ENCODE measurements around the gene PPP3R1. TPM values are rescaled to one million over a fixed set of nuclear protein-coding genes. Genes with fewer than 3 reads are reported as not detected.

PPP3R1 gene
- total and polyA plus RNA-seq, 9 of the 15 experiments (the other 6 are each of a cell fraction or from before 2014, with no cell fraction given), result 3.7 to 70.0 (median 24.8) TPM

DNA sequence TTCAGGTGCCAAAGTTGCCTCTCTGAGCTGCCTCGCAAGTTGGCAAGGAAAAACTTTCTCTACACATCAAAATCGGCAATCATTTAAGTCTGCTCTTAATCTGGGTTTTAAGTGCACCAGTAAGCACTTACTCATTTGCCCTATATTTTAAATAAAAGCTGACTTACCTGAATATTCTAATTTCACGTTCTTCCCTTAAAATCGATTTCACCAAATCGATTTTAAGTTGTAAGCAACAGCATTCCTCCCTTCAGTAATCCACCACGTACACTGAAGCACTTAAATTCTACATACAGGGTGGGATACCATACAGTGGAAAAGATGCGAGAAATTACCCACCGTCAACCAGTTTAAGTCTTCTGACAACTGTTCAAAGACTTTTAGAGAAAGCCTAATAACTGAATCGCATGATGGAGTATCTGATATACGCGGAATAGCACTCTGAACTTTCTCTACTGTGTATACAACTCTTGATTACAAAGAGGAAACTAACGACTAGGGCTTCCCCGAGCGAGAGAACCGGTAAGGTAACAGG is 1.6 kb downstream of the PPP3R1 start (continued):
- TF ChIP-seq SIN3A (IDR thresholded peaks at IDR 0.05; ENCODE audit: borderline replicate concordance in 2 of 2, control insufficient read depth in 1 of 2, low read depth in 2 of 2, low read length in 2 of 2), result 0 out of 4 replicates have a peak, but pooled peaks of 1 of the 2 experiments have one; percentile 25
- no peak for TF ChIP-seq THRAP3 (IDR thresholded peaks at IDR 0.05; ENCODE audit: borderline replicate concordance)
- no peak for TF ChIP-seq PHB2 (IDR thresholded peaks at IDR 0.05; ENCODE audit: low read depth)
- no peak for TF ChIP-seq ZNF124 (CRISPR knock-in tag; IDR thresholded peaks at IDR 0.05)
- TF ChIP-seq, protein P1, sequence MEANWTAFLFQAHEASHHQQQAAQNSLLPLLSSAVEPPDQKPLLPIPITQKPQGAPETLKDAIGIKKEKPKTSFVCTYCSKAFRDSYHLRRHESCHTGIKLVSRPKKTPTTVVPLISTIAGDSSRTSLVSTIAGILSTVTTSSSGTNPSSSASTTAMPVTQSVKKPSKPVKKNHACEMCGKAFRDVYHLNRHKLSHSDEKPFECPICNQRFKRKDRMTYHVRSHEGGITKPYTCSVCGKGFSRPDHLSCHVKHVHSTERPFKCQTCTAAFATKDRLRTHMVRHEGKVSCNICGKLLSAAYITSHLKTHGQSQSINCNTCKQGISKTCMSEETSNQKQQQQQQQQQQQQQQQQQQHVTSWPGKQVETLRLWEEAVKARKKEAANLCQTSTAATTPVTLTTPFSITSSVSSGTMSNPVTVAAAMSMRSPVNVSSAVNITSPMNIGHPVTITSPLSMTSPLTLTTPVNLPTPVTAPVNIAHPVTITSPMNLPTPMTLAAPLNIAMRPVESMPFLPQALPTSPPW (CRISPR knock-in tag; IDR thresholded peaks at IDR 0.05), result no peak
- peak; percentile 26 for TF ChIP-seq MAFF (IDR thresholded peaks at IDR 0.05; ENCODE audit: low read length)
- no peak for TF ChIP-seq NR3C1 (CRISPR knock-in tag; IDR thresholded peaks at IDR 0.05)
- no peak for TF ChIP-seq ZC3H11A (IDR thresholded peaks at IDR 0.05; ENCODE audit: low read depth, low read length)
- TF ChIP-seq SMARCB1 (IDR thresholded peaks at IDR 0.05; ENCODE audit: insufficient read length, low read depth), result no peak
- TF ChIP-seq RBM15 (IDR thresholded peaks at IDR 0.05; ENCODE audit: insufficient read depth, low read length), result no peak
- no peak for TF ChIP-seq TRIM24 (IDR thresholded peaks at IDR 0.05)
- TF ChIP-seq HDAC2 (IDR thresholded peaks at IDR 0.05), result no peak
- TF ChIP-seq ZNF444 (CRISPR knock-in tag; IDR thresholded peaks at IDR 0.05), result no peak
- 0 out of 2 replicates have a peak, but pooled peaks have one; percentile 6 for TF ChIP-seq STAT6 (CRISPR knock-in tag; IDR thresholded peaks at IDR 0.05)
- TF ChIP-seq PYGO2 (tag; IDR thresholded peaks at IDR 0.05), result no peak
- TF ChIP-seq TAF15 (IDR thresholded peaks at IDR 0.05; ENCODE audit: low read depth, low read length), result no peak
- TF ChIP-seq, protein P2, sequence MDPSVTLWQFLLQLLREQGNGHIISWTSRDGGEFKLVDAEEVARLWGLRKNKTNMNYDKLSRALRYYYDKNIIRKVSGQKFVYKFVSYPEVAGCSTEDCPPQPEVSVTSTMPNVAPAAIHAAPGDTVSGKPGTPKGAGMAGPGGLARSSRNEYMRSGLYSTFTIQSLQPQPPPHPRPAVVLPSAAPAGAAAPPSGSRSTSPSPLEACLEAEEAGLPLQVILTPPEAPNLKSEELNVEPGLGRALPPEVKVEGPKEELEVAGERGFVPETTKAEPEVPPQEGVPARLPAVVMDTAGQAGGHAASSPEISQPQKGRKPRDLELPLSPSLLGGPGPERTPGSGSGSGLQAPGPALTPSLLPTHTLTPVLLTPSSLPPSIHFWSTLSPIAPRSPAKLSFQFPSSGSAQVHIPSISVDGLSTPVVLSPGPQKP (CRISPR knock-in tag; IDR thresholded peaks at IDR 0.05), result no peak
- no peak for TF ChIP-seq BCL6 (CRISPR knock-in tag; IDR thresholded peaks at IDR 0.05)

All from K562 (cell line).